ENCODE measurements around the gene REV3L. TPM values are rescaled to one million over a fixed set of nuclear protein-coding genes. Genes with fewer than 3 reads are reported as not detected.

REV3L gene
- total and polyA plus RNA-seq, 2 of the 13 experiments (the other 11 are each of a cell fraction or from before 2014, with no cell fraction given) = 12.8 to 31.3 TPM

DNA sequence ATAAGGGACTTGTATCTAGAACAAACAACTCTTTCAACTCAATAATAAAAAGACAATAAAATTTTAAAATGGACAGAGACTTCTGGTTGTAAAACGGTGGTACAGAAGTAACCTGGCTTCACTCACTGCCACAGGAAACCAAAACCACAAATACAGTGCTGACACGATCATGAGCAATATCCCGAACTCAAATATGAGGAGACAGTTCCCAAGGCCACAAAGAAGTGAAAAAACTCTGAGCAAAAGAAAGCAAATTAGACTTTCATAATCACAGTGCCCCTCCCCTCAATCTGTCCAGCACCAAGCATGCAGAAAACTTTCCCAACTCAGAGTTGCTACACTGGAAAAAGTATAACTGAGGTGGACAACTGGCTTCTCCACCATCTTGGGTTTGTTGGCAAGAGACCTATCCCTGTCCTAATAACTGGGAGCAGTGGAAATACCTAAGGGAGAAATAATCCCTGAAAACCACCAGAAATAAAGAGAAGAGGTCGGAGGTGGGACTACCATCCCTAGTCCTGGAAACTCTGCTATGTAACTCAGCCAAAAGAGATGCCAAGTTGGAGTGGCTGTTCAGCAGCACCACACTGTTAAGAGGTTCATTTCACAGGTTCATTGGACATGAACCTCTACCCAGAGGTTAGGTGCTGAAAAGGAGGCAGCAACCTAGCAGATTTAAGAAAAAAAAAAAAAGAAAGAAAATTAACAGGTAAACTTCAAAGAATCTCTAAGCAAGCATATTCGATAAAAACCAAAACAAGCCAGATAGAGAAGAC is 55.5 kb downstream of the REV3L start (continued):
- TF ChIP-seq, protein P1, sequence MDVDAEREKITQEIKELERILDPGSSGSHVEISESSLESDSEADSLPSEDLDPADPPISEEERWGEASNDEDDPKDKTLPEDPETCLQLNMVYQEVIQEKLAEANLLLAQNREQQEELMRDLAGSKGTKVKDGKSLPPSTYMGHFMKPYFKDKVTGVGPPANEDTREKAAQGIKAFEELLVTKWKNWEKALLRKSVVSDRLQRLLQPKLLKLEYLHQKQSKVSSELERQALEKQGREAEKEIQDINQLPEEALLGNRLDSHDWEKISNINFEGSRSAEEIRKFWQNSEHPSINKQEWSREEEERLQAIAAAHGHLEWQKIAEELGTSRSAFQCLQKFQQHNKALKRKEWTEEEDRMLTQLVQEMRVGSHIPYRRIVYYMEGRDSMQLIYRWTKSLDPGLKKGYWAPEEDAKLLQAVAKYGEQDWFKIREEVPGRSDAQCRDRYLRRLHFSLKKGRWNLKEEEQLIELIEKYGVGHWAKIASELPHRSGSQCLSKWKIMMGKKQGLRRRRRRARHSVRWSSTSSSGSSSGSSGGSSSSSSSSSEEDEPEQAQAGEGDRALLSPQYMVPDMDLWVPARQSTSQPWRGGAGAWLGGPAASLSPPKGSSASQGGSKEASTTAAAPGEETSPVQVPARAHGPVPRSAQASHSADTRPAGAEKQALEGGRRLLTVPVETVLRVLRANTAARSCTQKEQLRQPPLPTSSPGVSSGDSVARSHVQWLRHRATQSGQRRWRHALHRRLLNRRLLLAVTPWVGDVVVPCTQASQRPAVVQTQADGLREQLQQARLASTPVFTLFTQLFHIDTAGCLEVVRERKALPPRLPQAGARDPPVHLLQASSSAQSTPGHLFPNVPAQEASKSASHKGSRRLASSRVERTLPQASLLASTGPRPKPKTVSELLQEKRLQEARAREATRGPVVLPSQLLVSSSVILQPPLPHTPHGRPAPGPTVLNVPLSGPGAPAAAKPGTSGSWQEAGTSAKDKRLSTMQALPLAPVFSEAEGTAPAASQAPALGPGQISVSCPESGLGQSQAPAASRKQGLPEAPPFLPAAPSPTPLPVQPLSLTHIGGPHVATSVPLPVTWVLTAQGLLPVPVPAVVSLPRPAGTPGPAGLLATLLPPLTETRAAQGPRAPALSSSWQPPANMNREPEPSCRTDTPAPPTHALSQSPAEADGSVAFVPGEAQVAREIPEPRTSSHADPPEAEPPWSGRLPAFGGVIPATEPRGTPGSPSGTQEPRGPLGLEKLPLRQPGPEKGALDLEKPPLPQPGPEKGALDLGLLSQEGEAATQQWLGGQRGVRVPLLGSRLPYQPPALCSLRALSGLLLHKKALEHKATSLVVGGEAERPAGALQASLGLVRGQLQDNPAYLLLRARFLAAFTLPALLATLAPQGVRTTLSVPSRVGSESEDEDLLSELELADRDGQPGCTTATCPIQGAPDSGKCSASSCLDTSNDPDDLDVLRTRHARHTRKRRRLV (CRISPR knock-in tag; IDR thresholded peaks at IDR 0.05) = no peak
- TF ChIP-seq, protein P2, sequence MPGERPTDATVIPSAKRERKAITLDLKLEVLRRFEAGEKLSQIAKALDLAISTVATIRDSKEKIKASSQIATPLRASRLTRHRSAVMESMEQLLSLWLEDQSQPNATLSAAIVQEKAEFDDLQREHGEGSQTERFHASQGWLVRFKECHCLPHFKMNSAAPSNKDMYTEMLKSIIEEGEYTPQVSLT (CRISPR knock-in tag; IDR thresholded peaks at IDR 0.05; ENCODE audit: borderline replicate concordance, low read depth) = no peak
- no peak for TF ChIP-seq ZNF558 (CRISPR knock-in tag; IDR thresholded peaks at IDR 0.05; ENCODE audit: borderline replicate concordance)
- no peak for TF ChIP-seq ATF7-NPFF (CRISPR knock-in tag; IDR thresholded peaks at IDR 0.05; ENCODE audit: low read depth)
- TF ChIP-seq SUZ12 (IDR thresholded peaks at IDR 0.05; ENCODE audit: low read depth, low read length) = no peak
- TF ChIP-seq SIN3B (IDR thresholded peaks at IDR 0.05; ENCODE audit: low read length) = no peak
- no peak for TF ChIP-seq ZNF776 (CRISPR knock-in tag; IDR thresholded peaks at IDR 0.05)
- peak; percentile 80; the same call in 1 of the 2 replicates for TF ChIP-seq ZNF292 (CRISPR knock-in tag; IDR thresholded peaks at IDR 0.05; ENCODE audit: borderline replicate concordance, low read depth)
- no peak for TF ChIP-seq ZNF121 (CRISPR knock-in tag; IDR thresholded peaks at IDR 0.05)
- TF ChIP-seq NAIF1 (CRISPR knock-in tag; IDR thresholded peaks at IDR 0.05; ENCODE audit: borderline replicate concordance) = no peak
- no peak for TF ChIP-seq PRMT3 (CRISPR knock-in tag; IDR thresholded peaks at IDR 0.05; ENCODE audit: borderline replicate concordance, low read depth)
- no peak for TF ChIP-seq ZSCAN22 (CRISPR knock-in tag; IDR thresholded peaks at IDR 0.05)
- no peak for TF ChIP-seq FIP1L1 (IDR thresholded peaks at IDR 0.05; ENCODE audit: borderline replicate concordance, insufficient read depth, low read depth, low read length)
- TF ChIP-seq GFI1 (CRISPR knock-in tag; IDR thresholded peaks at IDR 0.05; ENCODE audit: borderline replicate concordance) = 0 out of 2 replicates have a peak, but pooled peaks have one; percentile 14
- no peak for TF ChIP-seq RAD21 (CRISPR knock-in tag; IDR thresholded peaks at IDR 0.05)
- TF ChIP-seq, protein P3, sequence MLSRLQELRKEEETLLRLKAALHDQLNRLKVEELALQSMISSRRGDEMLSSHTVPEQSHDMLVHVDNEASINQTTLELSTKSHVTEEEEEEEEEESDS (CRISPR knock-in tag; IDR thresholded peaks at IDR 0.05; ENCODE audit: borderline replicate concordance) = no peak
- no peak for TF ChIP-seq CENPT (CRISPR knock-in tag; IDR thresholded peaks at IDR 0.05; ENCODE audit: low read depth)
- TF ChIP-seq, protein P4, sequence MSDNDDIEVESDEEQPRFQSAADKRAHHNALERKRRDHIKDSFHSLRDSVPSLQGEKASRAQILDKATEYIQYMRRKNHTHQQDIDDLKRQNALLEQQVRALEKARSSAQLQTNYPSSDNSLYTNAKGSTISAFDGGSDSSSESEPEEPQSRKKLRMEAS (IDR thresholded peaks at IDR 0.05) = no peak
- TF ChIP-seq MZF1 (CRISPR knock-in tag; IDR thresholded peaks at IDR 0.05; ENCODE audit: borderline replicate concordance) = no peak
- TF ChIP-seq EEA1 (CRISPR knock-in tag; IDR thresholded peaks at IDR 0.05; ENCODE audit: borderline replicate concordance) = no peak
- TF ChIP-seq THYN1 (CRISPR knock-in tag; IDR thresholded peaks at IDR 0.05; ENCODE audit: borderline replicate concordance, low read depth) = no peak
- TF ChIP-seq, protein P5, sequence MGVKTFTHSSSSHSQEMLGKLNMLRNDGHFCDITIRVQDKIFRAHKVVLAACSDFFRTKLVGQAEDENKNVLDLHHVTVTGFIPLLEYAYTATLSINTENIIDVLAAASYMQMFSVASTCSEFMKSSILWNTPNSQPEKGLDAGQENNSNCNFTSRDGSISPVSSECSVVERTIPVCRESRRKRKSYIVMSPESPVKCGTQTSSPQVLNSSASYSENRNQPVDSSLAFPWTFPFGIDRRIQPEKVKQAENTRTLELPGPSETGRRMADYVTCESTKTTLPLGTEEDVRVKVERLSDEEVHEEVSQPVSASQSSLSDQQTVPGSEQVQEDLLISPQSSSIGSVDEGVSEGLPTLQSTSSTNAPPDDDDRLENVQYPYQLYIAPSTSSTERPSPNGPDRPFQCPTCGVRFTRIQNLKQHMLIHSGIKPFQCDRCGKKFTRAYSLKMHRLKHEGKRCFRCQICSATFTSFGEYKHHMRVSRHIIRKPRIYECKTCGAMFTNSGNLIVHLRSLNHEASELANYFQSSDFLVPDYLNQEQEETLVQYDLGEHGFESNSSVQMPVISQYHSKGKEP (CRISPR knock-in tag; IDR thresholded peaks at IDR 0.05) = no peak

Measured in HepG2 (cell line).